T47D (cell line): Measurements from ENCODE around the gene BARX2.

ENCODE experiments used
- DNase-seq, 2 experiments: peaks; one replicate each; pipeline versions ENCODE4 v3.0.0 to v3.0.0-alpha.2; 2011 to 2012; ENCODE audit warnings: low read depth in 1 of 2, low spot score in 1 of 2
- JUND ChIP-seq: IDR thresholded peaks from 2 replicates; pipeline ENCODE4 v1.6.1; 2012; ENCODE audit warnings: low read depth
- in situ Hi-C: cut with HindIII; loops from 2 replicates; pipeline ENCODE4 v1.10.0; 2016; ENCODE audit warnings: low sequenced_read_pairs, low pct_unique_long_range_greater_than_20kb

BARX2 gene

GRCh38 chr11:129443276-129443675 is 67.6 kb downstream of the BARX2 start:
- in situ Hi-C loops: no loop called here
- TF ChIP-seq JUND: no peak
- DNase-seq: no peak

DNA sequence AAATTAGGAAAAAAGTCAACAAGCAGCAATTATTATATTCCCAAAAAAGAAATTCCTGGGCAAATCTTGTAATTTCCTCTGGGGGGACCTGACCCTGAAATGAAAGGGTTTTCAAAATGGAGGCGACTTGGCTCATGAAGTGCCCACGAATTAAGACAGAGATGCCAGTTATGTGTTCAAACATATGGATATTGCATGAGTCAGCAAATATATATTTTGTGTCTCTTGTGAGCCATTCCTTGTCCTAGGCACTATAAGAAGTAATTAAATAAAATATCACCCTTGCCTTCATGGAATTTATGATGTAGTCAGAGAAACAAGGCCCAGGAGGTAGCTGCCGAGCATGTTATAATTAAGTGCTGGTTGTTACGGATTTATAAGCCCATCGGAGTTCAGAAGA is 68.6 kb downstream of the BARX2 start:
- DNase-seq: no peak
- in situ Hi-C loops: no loop called here
- TF ChIP-seq JUND: no peak

DNA sequence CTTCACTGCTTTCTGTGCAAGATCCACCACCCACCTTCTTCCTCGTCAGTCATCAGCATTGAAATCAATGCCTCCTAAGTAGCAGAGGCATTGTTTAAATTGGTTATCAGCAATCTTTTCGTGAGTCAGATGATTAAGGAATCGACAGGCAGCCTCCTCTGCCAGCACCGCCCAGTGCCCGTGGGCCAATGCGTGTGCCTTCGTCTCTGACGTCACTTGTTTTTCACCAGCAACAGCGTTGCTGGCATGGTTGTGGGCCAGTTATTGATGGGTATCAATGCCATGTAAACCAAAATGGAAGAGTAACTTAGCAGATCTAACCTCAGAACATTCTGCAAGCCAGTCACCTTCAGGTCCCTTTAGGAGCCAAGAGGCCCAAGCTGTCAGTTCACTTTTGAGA is 69.6 kb downstream of the BARX2 start:
- no peak for TF ChIP-seq JUND
- in situ Hi-C loops: no loop called here
- DNase-seq: no peak

GRCh38 chr11:129446572-129446971 is 70.9 kb downstream of the BARX2 start:
- in situ Hi-C loops: no loop called here
- DNase-seq: no peak

DNA sequence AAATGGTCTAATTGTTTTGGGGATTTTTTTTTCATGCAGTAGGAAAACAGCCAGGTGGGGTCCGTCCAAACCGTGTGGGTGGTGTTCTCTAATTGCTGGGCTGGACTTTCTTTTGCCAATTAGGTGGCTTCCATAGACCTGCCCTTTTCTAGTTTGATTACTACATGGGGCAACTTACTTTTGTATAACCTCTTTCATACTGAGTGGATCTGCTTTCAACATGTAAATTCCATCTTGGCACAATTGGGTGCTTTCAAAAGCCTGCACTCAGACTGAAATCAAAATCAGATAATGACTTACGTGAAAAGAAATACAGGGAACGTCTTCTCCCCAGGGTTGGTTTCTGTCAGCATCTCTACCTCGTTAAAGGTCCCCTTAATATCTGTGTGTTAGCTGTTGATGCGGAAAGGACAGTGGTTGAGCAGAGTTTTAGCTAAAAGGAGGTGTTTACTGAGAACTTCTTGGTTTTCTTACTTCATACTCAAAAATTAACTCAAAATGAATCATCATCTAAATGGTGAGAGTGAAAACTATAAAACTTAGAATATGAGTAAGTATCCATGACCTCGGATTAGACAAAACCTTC is 72.1 kb downstream of the BARX2 start:
- no peak for TF ChIP-seq JUND
- in situ Hi-C loops: no loop called here
- DNase-seq: no peak

More at GRCh38 chr11:129446572-129446971, 70.9 kb downstream of the BARX2 start:
- TF ChIP-seq JUND: no peak

DNA sequence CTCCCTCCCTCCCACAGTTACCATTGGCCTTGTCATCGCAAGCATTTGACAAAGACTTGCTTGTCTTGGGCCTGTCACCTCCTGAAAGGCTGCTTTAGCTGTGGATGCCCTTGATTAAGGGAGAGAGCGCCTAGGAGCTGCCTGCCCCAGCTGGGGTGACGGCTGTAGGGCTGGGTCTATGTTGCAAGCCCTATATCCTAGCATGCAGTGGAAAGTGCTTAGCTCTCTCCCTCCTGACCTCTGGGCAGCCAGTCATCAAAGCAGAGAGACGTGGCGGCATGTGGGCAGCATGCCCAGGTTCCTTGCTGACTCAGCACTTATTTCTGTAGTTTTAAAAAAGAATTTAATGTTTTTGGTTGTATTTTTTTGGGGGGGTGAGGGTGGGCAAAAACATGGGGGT is 75.9 kb downstream of the BARX2 start:
- no peak for DNase-seq
- no peak for TF ChIP-seq JUND
- in situ Hi-C loops: no loop called here

- in situ Hi-C loops: no loop called here
- TF ChIP-seq JUND: no peak
Measured at GRCh38 chr11:129453293-129453721, 77.7 kb downstream of the BARX2 start.

DNA sequence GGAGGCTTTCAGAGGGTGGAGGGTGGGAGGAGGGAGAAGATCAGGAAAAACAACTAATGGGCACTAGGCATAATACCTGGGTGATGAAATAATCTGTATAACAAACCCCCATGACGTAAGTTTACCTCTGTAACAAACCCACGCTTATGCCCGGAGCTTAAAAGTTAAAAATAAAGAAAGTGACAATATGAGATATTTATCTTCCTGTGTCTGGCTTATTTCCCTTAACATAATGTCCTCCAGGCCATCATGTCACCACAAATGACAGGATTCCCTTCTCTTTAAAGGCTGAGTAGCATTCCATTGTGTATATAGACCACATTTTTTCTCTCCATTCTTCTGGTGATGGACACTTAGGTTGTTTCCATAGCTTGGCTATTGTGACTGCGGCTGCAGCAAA is 79.5 kb downstream of the BARX2 start:
- DNase-seq: peak in 1 of 2 experiments; percentile 66
- in situ Hi-C loops: no loop called here
- TF ChIP-seq JUND: no peak

More at GRCh38 chr11:129453293-129453721, 77.7 kb downstream of the BARX2 start:
- no peak for DNase-seq

- peak in 1 of 2 experiments; percentile 42 for DNase-seq
- no peak for TF ChIP-seq JUND
- in situ Hi-C loops: no loop called here
Measured at GRCh38 chr11:129455756-129456655, 80.4 kb downstream of the BARX2 start.

- DNase-seq: peak; percentile 75 to 94
- in situ Hi-C loops: no loop called here
- TF ChIP-seq JUND: no peak; the same call in 1 of the 2 replicates
Measured at GRCh38 chr11:129457321-129457720, 81.7 kb downstream of the BARX2 start.

- in situ Hi-C loops: no loop called here
- no peak for TF ChIP-seq JUND
- DNase-seq: no peak
Measured at GRCh38 chr11:129458278-129458677, 82.6 kb downstream of the BARX2 start.

- in situ Hi-C loops: no loop called here
Measured at GRCh38 chr11:129458756-129459535, 83.3 kb downstream of the BARX2 start.

More at GRCh38 chr11:129458756-129459535, 83.3 kb downstream of the BARX2 start:
- TF ChIP-seq JUND: no peak
- DNase-seq: peak in 1 of 2 experiments; percentile 90
